Adrenal gland (tissue), 5 donors: Measurements from ENCODE around the gene ZXDC.

Experiments used
- CTCF ChIP-seq, 6 experiments: fragments of 450-650 bp in 4 of 6; fragments of 200-600 bp in 2 of 6; sonication (generic) in 1 of 6; IDR thresholded peaks; 1 replicate in 5 of 6; 2 replicates in 1 of 6; pipeline versions ENCODE4 v1.5.1 to v1.8.0; 2016 to 2021; ENCODE audit warnings: antibody characterized with exemption in 6 of 6, mild to moderate bottlenecking in 2 of 6, moderate library complexity in 1 of 6
- POLR2A ChIP-seq, 2 donors: fragments of 450-650 bp; IDR thresholded peaks; one replicate each; pipeline ENCODE4 v1.6.1; 2017; ENCODE audit warnings: antibody characterized with exemption in 2 of 2, mild to moderate bottlenecking in 2 of 2, moderate library complexity in 1 of 2
- donor health status: DM: no; HTN: no; CAD: no.

GRCh38 chr3:126422121-126422520, 53.6 kb downstream of the ZXDC start:
- no peak for TF ChIP-seq CTCF (IDR thresholded peaks at IDR 0.05)
- TF ChIP-seq POLR2A (IDR thresholded peaks at IDR 0.05): no peak
